Activated CD4-positive, alpha-beta T cell treated with anti-CD3 and anti-CD28 coated beads for 48 hours (primary cell): Measurements from ENCODE around the gene IFT80.
"Not testable (repeated sequence)": the region's sequence is repeated elsewhere in the genome, so short reads cannot be mapped to it uniquely, and the experiment has no call there.

Source experiments
- DNase-seq: peaks from one replicate; pipeline ENCODE4 v3.0.0-alpha.2; 2020

IFT80 gene

DNA sequence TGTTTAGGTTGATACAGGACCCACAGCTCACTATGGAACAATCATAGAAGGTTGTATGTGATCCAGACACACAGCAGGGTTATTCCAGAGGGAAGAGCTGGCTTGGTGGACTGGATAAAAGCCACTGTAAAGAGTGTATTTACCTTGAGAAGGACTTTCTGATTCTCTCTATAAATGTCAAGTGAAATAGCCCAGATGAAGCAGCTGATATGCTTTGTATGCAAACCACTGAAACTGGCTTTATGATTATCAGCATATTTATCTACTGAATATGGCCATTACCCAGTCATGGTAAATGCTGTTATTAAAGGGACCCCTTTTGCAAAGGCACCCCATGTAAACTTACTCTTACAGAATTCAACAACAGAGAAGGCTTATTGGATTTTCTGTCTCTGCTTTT, 145.7 kb downstream of the IFT80 start:
- no peak for DNase-seq

GRCh38 chr3:160247766-160248165, 151.3 kb downstream of the IFT80 start:
- no peak for DNase-seq

DNA sequence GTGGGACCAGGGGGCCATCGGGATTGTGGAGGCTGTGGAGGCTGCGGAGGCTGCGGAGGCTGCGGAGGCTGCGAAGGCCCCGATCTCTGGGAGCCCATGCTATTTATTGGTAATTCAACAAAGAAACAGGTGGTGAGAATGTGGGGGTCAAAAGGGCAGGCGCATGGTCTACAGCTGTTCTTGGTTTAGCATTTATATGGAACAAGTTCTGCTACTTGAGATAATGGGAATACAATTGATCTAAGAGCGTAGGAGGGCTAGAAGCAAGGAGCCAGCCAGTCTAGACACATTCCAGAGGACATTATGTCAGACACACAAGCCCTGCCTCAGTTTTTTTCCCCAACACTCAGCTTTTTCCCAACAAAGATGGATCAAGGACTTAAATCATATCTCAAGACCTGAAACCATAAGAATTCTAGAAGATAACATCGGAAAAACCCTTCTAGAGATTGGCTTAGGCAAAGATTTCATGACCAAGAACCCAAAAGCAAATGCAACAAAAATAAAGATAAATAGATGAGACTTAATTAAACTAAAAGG, 153.7 kb downstream of the IFT80 start:
- no peak for DNase-seq

- not testable (repeated sequence) for DNase-seq
These were observed 158.3 kb downstream of the IFT80 start for GRCh38 chr3:160240719-160241118.

- no peak for DNase-seq
These were observed 167.0 kb downstream of the IFT80 start for GRCh38 chr3:160232014-160232413.

- no peak for DNase-seq
These were observed 171.6 kb downstream of the IFT80 start for GRCh38 chr3:160227419-160227818.

DNA sequence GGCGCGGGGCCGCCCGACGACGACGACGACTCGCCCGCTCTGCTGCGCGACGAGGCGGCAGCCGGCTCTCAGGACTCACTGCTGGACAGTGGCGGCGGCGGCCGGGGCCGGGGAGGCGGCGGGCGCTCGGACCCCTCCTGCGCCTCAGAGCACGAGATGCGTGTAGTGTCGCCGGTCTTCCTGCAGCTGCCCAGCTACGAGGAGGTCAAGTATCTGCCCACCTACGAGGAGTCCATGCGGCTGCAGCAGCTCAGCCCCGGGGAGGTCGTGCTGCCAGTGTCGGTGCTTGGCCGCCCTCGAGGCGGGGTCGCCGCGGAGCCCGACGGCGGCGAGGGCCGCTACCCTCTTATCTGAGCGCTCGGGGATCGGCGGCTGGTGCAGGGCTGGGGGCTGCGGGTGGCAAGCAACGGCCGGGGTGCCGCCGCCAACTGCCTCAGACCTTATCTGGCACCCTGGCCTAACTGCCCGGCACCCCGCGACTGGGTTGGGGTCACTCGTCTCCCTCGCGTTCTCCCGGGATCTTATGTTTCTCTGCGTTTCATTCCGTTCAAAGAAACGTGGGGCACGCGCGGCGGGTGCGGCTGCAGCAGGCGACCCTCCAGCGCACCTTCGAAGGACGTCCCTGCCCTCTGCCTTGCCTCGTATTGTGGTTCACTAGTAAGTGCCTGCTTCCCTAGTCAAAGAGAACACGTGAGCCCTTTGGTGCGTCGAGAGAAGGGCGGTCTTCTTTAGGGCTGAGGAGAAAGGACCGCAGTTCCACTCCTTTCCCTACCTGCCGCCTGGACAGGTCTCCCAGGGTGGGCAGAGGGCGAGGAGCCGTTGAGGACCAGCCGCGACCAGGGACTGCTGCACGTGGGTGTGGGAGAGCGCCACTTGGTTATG, 172.8 kb downstream of the IFT80 start:
- no peak for DNase-seq

DNA sequence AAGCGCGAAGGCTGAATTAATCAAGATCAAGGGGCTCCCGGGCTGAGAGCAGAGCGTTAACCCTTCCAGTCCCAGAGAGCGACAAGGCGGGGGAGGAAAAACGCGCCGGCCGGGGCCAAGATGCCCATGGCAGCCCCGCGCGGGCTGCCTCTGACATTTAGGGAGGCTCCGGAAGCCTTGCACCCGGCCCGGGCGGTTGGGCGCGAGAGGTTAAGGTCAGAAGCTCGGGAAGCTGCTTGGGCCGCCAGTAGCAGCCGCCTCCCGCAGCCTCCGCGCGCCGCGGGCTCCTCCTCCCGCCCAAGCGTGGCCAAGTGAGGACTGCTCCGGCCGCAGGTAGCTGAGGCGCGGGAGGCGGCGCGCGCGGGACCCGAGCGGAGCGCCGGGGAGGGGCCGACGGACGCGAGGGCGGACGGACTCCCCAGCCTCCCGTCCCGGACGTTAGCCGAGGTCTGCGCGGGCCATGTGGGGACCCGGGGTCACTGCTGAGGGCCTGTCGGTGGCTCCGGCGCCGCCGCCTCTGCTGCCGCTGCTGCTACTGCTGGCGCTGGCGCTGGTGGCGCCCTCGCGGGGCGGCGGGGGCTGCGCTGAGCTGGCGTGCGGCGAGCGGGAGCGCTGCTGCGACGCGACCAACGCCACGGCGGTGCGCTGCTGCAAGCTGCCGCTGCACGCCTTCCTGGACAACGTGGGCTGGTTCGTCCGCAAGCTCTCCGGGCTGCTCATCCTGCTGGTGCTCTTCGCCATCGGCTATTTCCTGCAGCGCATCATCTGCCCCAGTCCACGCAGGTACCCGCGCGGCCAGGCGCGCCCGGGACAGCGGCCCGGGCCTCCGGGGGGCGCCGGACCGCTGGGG, 173.6 kb downstream of the IFT80 start, which contains the start of gene C3orf80:
Gene C3orf80 (plus strand): TSS at position 247 of the 850 bp plus-strand sequence. CDS start 214 bp downstream, at position 461.
- peak; percentile 69 for DNase-seq

DNA sequence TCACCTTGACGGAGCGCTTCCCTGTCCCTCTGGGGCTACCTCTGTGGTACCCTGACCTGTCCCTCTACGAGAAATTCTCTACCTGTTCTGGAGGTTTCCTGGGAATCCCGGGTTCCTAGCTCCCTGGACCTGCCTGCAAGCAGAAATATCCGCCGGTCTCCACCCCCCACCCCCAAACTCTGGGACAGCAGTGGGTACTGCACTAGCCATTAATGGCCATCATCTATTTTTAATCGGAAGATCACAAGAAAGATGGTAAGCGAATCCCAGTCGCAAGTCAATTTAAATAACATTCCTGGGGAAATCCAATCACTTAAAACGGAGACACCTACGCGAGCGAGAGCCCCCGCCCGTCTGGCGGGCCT, 174.2 kb downstream of the IFT80 start:
- DNase-seq: no peak

- no peak for DNase-seq
These were observed 174.8 kb downstream of the IFT80 start for GRCh38 chr3:160224256-160224655.

DNA sequence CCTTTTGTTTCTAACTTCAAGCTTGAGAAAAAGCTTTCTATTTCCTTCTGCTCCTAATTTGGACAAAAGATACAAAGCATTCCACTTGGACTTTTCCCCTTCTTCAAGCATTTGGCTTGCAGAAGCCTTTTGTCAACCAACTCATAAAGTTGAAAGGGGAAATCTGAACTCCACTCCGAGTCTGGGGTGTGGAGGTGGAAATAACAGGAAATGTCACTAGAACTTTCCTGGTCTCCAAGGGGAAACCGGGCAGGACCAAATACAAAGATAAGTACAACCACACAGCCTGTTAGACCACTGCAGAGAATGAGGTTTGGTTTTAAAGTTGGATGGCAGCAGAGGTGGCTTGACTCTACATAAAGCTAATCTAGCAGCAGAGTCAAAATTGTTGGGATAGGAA, 178.0 kb downstream of the IFT80 start:
- no peak for DNase-seq

DNA sequence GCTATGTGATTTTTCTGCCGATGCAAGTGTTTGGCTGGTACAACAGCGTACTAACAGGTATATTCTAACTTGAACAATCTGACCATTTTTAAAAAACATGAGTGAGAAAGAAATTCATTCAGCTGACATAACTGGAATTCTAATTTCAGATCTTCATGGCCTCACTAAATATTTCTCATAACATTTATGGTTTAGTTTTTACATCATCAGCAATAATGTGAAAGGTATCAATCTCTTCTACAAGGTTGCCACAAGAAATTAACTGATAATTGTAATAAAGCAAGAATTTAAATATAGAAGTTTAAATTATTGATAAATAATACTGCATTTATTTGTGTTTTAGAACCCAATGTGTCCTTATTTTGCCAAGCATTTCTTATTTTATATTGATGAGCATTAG, 179.0 kb downstream of the IFT80 start:
- DNase-seq: no peak

- no peak for DNase-seq
These were observed 180.9 kb downstream of the IFT80 start for GRCh38 chr3:160218136-160218535.

- DNase-seq: no peak
These were observed 181.3 kb downstream of the IFT80 start for GRCh38 chr3:160217675-160218074.

GRCh38 chr3:160213191-160213590, 185.8 kb downstream of the IFT80 start:
- DNase-seq: no peak

DNA sequence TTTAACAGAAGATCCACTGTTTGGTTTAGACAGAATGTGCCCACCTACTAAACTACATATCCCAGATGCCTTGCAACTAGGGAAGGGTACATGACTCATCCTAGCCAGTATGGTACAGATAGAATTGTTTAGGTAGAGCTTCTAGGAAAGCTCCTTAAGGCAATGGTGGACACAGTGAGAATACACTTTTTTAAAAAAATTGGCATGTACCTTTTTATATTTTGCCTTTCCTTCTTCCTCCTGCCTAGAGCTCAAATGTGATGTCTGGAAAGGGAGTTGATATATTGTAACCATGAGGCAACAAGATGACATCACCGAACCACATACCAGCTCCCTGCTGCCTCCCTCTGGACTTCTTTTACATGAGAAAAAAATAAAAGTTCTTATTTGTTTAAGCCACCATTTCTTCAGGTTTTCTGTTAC, 188.2 kb downstream of the IFT80 start:
- DNase-seq: no peak

- DNase-seq: no peak
These were observed 188.7 kb downstream of the IFT80 start for GRCh38 chr3:160210341-160210740.
